ENCODE results near the gene ESAM.

Gene ESAM

GRCh38 chr11:124729571-124729970 is 32.5 kb downstream of the ESAM start:
- no peak for DNase-seq (ENCODE audit: low read depth)

DNA sequence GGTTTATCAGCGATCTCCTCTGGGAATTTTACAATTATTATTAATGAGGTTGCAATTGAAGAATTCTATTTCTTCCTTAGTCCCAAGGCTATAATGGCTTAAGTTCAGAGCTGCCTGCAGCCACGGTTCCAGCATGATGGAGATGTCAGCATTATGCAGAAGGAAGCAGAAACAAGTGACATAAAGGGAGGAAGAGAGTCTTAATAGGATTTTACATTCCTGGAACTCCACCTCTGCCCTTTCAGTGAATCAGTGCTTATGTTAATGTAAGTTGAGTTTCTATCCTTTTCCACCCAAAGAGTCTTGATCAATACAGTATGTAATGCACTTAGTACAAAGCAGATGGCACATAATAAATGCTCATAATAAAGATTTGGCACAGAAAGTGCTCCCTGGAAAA is 34.0 kb downstream of the ESAM start:
- no peak for DNase-seq (ENCODE audit: low read depth)

DNA sequence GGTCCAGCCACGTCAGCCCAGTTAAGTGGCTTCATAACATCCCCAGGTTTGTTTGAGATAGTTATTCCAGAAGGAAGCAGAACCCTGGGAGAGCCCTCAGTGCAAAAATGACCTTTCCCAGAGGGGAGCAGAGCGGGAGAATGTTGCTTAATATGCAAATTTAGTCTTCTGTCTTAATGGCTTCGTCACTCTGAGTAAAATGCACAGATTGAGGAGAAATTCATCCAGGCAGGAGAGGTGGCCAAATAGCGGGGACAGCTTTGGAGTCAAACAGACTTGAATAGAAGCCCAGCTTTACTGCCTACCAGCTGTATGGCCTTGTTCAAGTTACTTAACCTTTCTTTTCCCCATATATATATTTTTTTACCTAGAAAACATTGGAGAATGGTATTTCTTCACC is 34.6 kb downstream of the ESAM start:
- no peak for DNase-seq (ENCODE audit: low read depth)

DNA sequence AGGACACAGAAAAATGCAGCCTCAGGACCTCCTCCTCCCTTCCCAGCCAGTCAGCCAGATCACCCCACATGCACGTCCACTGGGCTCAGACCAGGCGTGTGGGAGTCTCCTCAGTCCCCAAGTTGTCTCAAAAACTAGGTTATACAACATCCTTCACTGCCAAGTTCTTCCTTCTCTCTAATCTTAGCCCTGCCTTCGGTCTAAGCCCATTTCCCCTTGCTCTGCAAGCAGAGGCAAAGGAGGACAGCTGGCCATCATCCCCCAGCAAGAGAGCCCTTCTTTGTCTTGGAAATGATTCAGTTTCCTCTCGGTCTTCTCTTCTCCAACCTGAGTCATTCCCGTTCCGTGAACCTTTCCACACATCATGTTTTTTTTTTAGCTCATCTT is 36.4 kb downstream of the ESAM start:
- DNase-seq (ENCODE audit: low read depth) = no peak

- DNase-seq (ENCODE audit: low read depth) = no peak
These were observed 36.9 kb downstream of the ESAM start for GRCh38 chr11:124724979-124725718.

- no peak for DNase-seq (ENCODE audit: low read depth)
These were observed 39.9 kb downstream of the ESAM start for GRCh38 chr11:124722176-124722575.

DNA sequence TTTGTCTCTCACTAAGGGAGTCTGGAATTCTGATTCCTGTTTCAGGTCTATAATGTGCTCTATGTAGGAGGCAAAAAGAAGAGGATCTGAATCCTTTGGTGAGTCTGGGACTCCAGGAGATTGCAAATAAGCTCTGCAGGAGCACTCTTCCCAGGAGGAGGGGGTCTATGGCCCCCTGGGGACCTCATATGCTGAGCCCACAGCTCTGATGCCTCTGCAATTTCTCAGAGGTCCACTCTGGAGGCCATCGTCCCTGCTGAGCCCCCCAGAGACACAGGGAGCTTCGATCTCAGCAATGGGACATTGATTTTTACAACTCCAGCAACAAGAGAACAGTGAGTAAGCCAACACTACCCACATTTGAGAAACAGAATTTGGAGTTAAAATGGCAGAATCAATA is 42.6 kb downstream of the ESAM start:
- DNase-seq (ENCODE audit: low read depth) = no peak

DNA sequence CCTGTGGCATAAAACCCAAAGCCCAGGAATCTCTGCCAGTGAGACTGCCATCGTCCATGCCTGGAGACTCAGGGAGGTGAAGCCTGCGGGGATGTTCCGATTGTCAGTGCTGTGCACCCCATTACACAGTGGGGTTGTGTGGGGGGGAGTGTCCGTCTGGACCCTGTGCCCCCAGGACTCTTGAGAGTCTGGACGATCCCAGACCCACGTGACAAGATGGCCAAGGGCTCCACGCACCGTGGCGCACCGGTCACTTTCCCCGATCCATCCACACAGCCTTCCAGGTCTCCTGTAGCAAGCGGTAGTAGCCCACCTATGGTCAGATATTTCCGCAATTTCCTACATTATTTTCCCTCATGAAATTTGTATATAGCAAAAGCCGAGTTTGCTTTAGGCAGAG is 43.3 kb downstream of the ESAM start:
- no peak for DNase-seq (ENCODE audit: low read depth)

DNA sequence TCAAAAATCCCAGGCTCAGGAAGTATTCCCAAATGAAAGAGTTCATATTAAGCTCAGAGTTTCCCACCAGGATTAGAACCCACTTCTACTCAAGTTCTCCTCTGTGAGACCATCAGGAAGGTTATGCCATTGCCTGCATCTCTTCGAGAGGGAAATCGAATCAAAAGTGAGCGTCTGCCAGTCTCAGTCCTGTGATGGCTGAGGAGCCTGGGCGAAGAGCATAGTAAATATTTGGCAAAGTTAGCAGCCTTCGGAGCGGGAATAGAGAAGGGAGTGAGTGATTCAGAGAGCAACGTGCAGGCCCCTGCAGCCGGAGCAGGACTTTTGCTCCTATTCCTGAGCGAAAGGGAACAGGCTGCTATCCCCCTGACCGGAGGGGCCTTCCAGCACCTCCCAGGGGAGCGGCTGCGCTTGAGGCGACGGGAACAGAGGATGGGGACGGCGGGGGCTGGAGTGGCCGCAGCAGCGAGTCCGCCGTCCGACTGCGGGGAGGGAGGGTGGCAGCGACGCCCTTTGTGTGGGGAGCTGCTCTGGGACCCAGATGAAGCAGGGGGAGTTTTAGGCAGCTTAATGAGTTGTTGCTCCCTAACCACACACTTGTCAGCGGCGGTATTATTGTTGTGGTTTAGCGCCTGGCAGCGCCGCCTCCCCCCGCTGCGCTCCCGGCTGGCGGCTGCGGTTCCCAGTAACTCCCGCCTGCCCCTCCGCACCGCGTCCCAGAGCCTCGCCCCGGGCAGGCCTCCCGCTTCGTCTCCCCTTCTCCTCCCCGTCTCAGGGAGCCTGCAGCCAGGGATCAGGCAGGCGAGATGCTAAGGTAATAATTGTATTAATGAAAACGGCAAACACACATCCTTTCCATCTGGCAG is 44.1 kb downstream of the ESAM start:
- no peak for DNase-seq (ENCODE audit: low read depth)

GRCh38 chr11:124717421-124717785 is 44.7 kb downstream of the ESAM start:
- DNase-seq (ENCODE audit: low read depth) = no peak

- DNase-seq (ENCODE audit: low read depth) = no peak
These were observed 45.5 kb downstream of the ESAM start for GRCh38 chr11:124716591-124716990.

GRCh38 chr11:124712392-124712791 is 49.7 kb downstream of the ESAM start:
- DNase-seq (ENCODE audit: low read depth) = no peak

- no peak for DNase-seq (ENCODE audit: low read depth)
These were observed 54.3 kb downstream of the ESAM start for GRCh38 chr11:124707829-124708228.
